ENCODE measurements around the gene LY6G5B.

LY6G5B gene

DNA sequence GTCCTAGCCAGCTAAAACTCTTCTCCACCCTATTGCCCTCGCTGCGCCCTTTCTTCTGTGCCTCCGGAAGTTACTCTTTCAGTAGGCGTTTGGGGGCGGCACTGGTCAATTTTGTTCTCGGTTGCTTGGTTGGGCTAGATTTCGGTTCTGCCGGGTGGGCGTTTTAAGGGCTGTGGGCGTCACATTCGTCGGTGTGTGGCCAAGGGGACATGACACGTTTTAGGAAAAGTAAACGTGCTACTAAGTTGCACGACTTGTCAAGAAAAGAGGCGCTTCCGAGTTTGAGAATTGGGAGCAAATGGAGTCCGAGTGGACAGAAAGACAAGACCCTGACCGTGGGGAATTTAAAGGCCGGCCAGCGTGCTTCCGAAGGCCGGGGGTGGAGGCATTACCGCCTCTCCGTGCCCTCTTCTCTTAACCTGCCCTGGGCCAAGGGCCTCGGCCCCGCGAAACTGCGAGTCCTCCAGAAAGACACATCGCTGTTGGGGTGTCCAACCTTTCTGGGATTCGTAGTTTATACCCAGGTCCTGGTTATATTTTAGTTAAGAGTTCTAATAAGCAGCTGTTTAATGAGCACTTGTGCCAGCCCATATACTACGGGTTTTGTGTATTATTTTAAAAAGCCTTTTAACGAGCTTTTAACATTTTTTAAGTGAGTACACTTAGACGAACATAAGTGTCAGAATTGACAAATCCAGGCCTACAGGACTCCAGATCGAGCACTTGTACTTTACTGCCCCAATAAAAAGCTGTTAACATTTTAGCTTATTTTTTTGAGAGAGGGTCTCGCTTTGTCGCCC lies 16.7 kb upstream of the LY6G5B start:
- H3K27ac Mint-ChIP-seq = peak overlapping the region; percentile 97
- intact Hi-C loops (cut with micrococcal nuclease) = loop anchor here (1.0 kb wide), 3 partner anchors 7 to 33 kb away; partner anchors contain the start of genes C6orf47, CSNK2B and PRRC2A
- H3K36me3 Mint-ChIP-seq (ENCODE audit: low read depth) = peaks cover 83% of the 10 kb centered on the region
- H3K27me3 Mint-ChIP-seq = no peaks in the 10 kb centered on the region
- peak overlapping the region; percentile 94 for H3K4me3 Mint-ChIP-seq
- peaks cover 48% of the 10 kb centered on the region for H3K4me1 Mint-ChIP-seq (ENCODE audit: low read depth)
- no peaks in the 10 kb centered on the region for H3K9me3 Mint-ChIP-seq

DNA sequence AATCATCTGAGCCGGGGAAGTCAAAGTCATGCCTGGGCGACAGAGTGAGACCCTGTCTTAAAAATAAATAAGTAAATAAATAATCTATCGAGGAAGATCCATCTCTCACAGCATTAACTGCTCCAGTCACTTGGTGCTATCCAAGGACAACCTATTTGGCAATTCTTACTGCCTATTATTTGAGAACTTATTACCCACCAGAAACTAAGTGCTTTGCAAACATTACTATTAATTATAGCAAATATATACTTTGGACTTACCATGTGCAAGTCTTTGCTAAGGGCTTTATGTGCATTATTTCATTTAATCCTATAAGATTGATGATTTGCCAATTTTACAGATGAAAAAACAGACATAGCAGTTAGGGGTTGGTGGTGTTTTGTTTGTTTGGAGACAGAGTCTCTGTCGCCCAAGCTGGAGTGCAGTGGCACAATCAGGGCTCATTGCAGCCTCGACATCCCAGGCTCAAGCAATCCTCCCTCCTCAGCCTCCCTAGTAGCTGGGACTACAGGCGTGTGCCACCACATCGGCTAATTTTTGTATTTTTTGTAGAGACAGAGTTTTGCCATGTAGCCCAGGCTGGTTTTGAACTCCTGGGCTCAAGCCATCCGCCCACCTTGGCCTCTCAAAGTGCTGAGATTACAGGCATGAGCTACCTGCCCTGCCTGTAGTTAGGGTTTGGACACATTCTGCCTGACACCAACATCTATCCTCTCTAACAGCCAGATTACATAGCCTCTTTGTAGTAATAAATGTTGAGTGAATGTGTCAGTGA lies 15.0 kb upstream of the LY6G5B start:
- Mint-ChIP-seq H3K36me3 (ENCODE audit: low read depth) (peaks cover 83% of the 10 kb centered on the region), H3K9me3 (no peaks in the 10 kb centered on the region), H3K27me3 (no peaks in the 10 kb centered on the region), H3K4me1 (ENCODE audit: low read depth) (peaks cover 65% of the 10 kb centered on the region), H3K4me3 (no peak overlapping the region), H3K27ac (no peak overlapping the region)
- intact Hi-C loops (cut with micrococcal nuclease) = no loop called here

DNA sequence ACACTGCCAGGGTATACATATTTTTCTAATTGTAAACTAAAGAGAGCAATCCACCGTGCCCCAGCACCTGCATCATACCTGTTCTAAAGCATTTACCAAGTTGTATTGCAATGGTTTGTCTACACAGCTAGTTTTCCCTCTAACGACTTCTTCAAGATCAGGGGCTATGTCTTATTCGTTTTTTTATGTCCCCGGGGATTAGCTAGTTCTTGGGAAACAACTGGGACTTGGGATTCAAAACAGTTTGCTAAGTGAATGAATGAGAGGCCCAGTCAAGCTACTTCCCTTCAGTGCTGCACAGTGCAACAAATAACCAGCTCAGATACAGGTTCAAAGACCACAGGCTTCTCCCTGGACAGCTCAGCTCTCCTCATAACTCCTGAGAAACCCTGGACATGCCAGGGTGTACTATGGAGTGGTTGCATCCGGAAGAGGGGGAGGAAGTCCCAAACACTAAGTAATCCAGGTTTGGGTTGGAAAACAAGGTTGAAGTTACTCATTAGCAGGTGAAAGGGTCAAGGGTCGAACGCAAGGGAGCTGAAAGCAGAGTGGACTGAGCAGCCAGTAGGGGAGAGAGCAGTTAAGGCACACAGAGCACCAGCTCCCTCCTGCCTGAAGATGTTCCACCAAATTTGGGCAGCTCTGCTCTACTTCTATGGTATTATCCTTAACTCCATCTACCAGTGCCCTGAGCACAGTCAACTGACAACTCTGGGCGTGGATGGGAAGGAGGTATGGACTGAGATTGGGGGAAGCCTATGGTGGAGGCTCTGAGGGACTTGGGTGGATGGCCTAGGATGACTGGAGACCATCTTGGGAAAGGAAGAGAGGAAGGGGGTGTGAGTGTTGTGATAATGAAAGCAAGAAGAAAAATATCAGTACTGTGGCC lies 14.2 kb upstream of the LY6G5B start, which contains the start of gene APOM:
TSS of gene APOM (plus strand) at position 546 of the 889 bp plus-strand sequence. CDS start at position 619, 73 bp downstream.
- Mint-ChIP-seq H3K27ac (no peak within 1 kb of the TSS), H3K9me3 (no peaks in the 10 kb centered on the region), H3K4me3 (no peak within 1 kb of the TSS), H3K27me3 (no peaks in the 10 kb centered on the region), H3K4me1 (ENCODE audit: low read depth) (peaks cover 59% of the 10 kb centered on the region), H3K36me3 (ENCODE audit: low read depth) (peaks cover 81% of the 10 kb centered on the region)
- intact Hi-C loops (cut with micrococcal nuclease) = no loop called here

DNA sequence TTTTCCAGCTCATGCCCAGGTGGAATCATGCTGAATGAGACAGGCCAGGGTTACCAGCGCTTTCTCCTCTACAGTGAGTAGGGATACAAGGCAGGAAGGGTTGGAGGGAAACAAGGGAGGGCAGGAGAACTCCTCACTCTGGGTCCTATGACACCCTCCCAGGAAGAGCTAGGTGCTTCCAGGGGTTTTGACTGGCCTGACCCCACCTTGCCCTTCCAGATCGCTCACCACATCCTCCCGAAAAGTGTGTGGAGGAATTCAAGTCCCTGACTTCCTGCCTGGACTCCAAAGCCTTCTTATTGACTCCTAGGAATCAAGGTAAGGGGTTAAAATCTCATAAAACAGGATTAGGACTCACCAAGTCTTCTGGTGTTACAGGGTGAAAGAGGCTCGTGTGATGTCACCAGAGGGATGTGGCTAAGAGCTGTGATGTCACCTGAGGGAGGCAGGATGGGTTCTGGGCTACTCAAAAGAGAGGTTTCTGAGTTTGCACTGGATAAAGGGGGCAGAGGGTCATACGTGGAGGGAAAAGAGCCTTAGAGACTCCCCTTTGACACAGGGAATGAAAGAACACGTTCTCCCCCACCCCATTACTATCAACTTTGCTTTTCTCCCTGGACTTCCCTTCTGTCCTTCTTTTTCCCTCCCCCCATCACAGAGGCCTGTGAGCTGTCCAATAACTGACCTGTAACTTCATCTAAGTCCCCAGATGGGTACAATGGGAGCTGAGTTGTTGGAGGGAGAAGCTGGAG lies 12.2 kb upstream of the LY6G5B start:
- no peaks in the 10 kb centered on the region for H3K27me3 Mint-ChIP-seq
- intact Hi-C loops (cut with micrococcal nuclease) = no loop called here
- H3K36me3 Mint-ChIP-seq (ENCODE audit: low read depth) = peaks cover 75% of the 10 kb centered on the region
- no peaks in the 10 kb centered on the region for H3K9me3 Mint-ChIP-seq
- peaks cover 63% of the 10 kb centered on the region for H3K4me1 Mint-ChIP-seq (ENCODE audit: low read depth)
- peak overlapping the region; percentile 28 for H3K4me3 Mint-ChIP-seq
- peak overlapping the region; percentile 10 for H3K27ac Mint-ChIP-seq

DNA sequence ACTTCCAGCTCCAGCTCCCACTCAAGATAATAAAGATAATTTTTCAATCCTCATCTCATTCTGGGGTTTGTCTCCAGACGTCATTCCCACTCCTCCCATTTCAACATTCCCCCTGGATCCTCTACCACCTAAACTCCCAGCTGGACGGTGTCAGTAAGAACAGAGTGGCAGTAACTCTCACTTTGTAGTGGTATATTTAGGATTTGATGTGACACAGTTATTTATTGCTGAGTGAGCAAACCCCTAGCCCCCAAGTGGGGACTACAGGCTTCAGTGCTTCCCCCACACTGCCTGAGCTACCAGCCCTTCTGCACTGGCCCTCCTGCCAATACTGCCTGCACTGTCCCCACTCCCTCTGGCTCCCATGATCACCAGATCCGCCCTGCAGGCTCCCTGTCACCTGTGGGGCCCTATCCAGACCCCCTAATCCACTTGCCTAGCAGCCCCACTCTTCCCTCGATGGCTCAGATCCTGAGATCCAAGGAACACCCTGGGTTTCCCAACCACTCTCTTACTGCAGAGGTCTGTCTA lies 11.6 kb upstream of the LY6G5B start:
- Mint-ChIP-seq H3K4me3 (peak overlapping the region; percentile 28), H3K4me1 (ENCODE audit: low read depth) (peaks cover 70% of the 10 kb centered on the region), H3K36me3 (ENCODE audit: low read depth) (peaks cover 75% of the 10 kb centered on the region), H3K9me3 (no peaks in the 10 kb centered on the region), H3K27me3 (no peaks in the 10 kb centered on the region), H3K27ac (peak overlapping the region; percentile 10)
- intact Hi-C loops (cut with micrococcal nuclease) = no loop called here

DNA sequence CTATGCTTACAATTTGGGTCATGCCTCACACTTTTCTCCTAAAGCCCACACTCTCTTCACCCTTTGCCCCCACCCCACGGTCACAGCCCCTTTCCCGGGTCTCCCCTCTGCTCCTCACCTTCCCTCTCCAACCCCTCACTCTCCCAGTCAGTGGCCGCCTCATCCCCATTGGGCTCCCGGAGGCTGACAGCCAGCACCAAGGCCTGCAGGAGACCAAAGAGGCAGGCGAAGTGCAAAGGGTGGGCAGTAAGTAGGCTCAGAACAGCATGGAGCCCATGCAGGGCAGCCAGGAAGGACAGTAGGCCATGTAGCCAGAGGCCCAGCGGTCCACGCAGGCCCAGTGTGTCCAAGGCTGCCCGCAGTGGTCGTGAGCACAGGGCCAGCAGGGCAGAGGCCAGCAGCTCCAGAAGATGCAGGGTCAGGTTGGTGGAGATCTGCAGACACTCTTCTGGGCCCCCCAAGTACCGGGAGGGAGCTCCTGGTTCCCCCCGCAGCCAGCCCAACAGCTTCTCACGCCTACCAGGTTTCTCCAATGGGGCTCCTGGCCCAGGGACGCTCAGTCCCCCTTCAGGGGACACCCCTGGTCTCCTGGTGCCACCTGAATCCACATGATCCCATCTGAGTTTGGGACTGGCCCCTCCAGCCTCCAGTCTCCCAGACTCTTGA lies 10.7 kb upstream of the LY6G5B start:
- H3K27ac Mint-ChIP-seq = peak overlapping the region; percentile 95
- H3K27me3 Mint-ChIP-seq = no peaks in the 10 kb centered on the region
- peak overlapping the region; percentile 83 for H3K4me3 Mint-ChIP-seq
- H3K4me1 Mint-ChIP-seq (ENCODE audit: low read depth) = peaks cover 79% of the 10 kb centered on the region
- intact Hi-C loops (cut with micrococcal nuclease) = no loop called here
- no peaks in the 10 kb centered on the region for H3K9me3 Mint-ChIP-seq
- H3K36me3 Mint-ChIP-seq (ENCODE audit: low read depth) = peaks cover 84% of the 10 kb centered on the region

DNA sequence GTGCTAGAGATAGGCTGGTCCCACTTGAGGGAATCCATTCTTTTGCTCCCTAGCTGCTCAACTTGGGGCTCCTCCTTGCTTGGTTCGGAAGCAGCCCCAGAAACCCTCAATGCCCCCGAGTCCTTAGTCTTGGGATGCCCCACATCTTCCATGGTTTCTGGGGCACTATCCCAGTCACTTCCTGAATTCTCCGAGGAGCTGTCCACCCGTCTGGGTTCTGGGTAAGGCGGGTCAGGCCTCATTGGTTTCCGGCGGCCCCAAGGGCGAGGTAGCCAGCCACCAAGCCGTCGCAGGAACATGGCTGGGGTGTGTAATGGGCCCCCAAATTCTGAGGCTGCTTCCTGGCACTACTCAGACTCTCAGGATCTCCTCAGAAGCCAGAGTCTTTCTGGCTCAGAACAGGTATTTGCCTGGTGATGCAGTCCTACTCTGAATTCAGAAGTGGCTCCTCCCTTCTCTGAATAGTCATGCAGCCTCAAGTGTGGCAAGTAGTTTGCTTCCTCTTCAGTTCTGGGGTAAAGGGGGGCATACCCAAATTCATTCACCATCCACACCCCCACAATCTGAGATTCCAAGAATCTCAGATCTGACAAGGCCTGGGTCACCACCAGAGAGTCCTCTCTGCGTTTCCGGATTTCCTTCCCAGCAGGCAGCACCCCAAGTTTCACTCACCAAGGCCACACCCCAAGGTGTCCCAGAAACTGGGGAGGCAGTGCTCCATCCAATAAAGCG lies 10.0 kb upstream of the LY6G5B start:
- intact Hi-C loops (cut with micrococcal nuclease) = loop anchor here (1.0 kb wide), 1 partner anchor 8 kb away; the partner anchor contains the start of gene BAG6
- H3K36me3 Mint-ChIP-seq (ENCODE audit: low read depth) = peaks cover 91% of the 10 kb centered on the region

DNA sequence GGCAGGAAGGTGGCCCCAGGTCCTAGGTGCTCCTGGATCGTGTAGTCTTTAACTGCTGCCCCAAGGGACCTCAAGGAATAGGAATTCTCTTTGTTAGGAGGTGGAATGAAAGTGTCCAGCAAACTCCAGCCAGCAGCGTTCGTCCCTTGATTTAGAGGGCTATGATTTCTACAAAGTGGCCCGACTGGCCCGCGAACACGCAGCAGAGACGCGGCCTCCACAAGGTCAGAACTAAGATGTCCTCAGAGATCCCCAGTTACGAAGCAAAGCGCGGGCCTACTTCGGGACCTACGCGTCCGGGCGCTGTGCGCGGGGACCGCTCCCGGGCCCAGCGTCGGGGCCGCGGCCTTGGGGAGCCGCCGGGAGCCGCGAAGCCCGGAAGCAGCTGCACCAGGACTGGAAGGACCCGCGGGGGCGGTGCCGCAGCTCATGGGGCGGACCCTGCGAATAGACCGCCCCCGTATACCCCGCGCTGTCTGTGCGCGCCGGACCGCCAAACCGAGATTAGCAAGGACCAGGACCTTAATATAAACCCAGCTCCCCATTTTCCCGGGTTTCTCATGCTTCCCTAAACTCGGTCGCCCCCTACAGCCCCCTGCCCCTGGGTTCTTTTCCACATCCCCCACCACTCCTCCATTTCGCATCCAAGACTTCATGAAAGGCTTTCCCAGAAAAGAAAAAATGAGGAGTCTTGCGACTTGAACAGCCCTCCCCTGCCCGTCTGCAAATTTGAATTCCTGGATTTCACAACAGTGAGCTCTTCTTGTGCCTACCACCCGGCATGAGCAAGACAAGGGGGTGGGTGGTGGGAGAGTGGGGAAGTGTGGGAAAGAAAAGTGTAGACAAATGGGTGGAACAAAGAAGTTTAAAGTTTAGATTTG lies 9.2 kb upstream of the LY6G5B start, which contains the start of gene C6orf47:
TSS of gene C6orf47 (minus strand) at position 398 of the 881 bp plus-strand sequence. CDS start 831 bp downstream, outside the sequence.
- Mint-ChIP-seq H3K4me1 (ENCODE audit: low read depth) (peaks cover 82% of the 10 kb centered on the region), H3K36me3 (ENCODE audit: low read depth) (peaks cover 86% of the 10 kb centered on the region), H3K27ac (peak within 1 kb of the TSS; percentile 95), H3K27me3 (no peaks in the 10 kb centered on the region), H3K9me3 (no peaks in the 10 kb centered on the region), H3K4me3 (peak within 1 kb of the TSS; percentile 83)
- intact Hi-C loops (cut with micrococcal nuclease) = loop anchor here (1.0 kb wide), 1 partner anchor 8 kb away; the partner anchor contains the start of gene BAG6

More for the DNA sequence above, 10.0 kb upstream of the LY6G5B start:
- H3K27me3 Mint-ChIP-seq = no peaks in the 10 kb centered on the region
- no peaks in the 10 kb centered on the region for H3K9me3 Mint-ChIP-seq
- peak overlapping the region; percentile 83 for H3K4me3 Mint-ChIP-seq
- H3K4me1 Mint-ChIP-seq (ENCODE audit: low read depth) = peaks cover 86% of the 10 kb centered on the region
- H3K27ac Mint-ChIP-seq = peak overlapping the region; percentile 95

DNA sequence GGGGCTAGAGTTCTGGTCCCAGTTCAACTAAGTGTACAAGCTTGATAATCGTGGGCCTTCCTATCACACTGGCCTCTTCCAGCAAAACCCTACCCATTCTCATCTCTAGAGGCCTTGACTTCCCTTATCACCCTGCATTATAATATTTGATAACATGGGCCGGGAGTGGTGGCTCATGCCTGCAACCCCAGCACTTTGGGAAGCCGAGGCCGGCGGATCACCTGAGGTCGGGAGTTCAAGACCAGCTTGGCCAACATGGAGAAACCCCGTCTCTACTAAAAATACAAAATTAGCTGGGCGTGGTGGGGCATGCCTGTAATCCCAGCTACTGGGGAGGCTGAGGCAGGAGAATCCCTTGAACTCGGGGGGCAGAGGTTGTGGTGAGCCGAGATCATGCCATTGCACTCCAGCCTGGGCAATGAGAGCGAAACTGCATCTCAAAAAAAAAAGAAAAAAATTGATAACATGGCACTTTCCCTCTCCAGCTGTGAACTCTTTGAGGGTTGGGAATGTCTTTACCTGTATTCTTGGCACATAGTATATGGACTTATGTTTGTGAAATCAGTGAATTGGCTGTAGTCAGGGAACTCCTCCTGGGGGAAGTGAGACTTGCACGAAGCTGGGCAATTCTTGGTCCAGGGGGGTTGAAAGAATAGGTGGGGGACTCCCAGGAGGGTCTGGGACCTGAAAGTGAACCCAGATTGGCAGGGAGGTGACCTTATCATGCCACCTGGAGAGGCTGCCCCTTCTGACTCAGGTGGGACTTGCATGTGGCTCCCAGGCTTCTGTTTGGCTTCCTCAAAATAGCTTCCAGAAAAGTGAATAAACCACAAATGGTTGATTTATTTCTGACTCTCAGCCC lies 8.3 kb upstream of the LY6G5B start:
- Mint-ChIP-seq H3K4me3 (peak overlapping the region; percentile 83), H3K36me3 (ENCODE audit: low read depth) (peaks cover 86% of the 10 kb centered on the region), H3K4me1 (ENCODE audit: low read depth) (peaks cover 74% of the 10 kb centered on the region), H3K27me3 (no peaks in the 10 kb centered on the region), H3K27ac (peak overlapping the region; percentile 95), H3K9me3 (no peaks in the 10 kb centered on the region)
- intact Hi-C loops (cut with micrococcal nuclease) = no loop called here

DNA sequence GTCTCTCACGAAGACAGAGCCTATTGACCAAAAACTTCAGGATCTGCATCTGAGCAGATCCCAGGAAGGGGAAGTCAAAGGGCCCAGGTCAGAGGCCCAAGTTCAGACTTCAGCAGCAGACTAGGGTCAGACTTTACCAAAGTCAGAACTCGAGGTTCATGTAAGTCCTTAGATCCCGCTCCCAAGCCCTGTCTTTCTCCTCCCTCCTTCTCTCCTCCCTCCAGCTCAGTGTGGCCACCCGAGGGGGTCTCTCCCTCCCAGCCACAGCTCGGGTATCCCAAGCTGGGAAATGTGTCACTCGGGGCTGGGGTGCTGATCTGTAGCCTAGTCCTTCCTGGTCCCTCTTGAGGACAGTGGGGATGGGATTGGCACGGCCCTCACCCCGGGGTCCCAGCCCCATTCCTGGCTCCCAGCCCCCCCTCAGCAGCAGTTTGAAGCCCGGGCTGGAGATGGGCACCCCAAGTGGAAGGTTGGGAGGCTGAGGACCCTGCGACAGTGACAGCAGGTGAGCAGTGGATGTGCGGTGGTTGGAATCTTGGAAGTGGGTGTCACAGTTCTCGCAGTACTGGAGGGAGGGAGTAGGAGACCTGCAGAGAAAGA lies 7.6 kb upstream of the LY6G5B start:
- peaks cover 86% of the 10 kb centered on the region for H3K36me3 Mint-ChIP-seq (ENCODE audit: low read depth)
- H3K4me1 Mint-ChIP-seq (ENCODE audit: low read depth) = peaks cover 75% of the 10 kb centered on the region
- H3K4me3 Mint-ChIP-seq = no peak overlapping the region
- no peaks in the 10 kb centered on the region for H3K9me3 Mint-ChIP-seq
- intact Hi-C loops (cut with micrococcal nuclease) = no loop called here
- H3K27me3 Mint-ChIP-seq = no peaks in the 10 kb centered on the region
- H3K27ac Mint-ChIP-seq = peak overlapping the region; percentile 95

All from dendritic cell treated with granulocyte-macrophage colony-stimulating factor and Interleukin-4, amounts not matched to agents 40 ng/mL and 50 ng/mL, for 4 days (primary cell).